ENCODE data around the gene SENP5.
"Not testable (repeated sequence)": the region's sequence is repeated elsewhere in the genome, so short reads cannot be mapped to it uniquely, and the experiment has no call there.

Gene SENP5

GRCh38 chr3:196942915-196943277 is 75.2 kb downstream of the SENP5 start:
- no peak for DNase-seq

- DNase-seq, result not testable (repeated sequence)
Measured at GRCh38 chr3:196944037-196944790, 76.5 kb downstream of the SENP5 start.

DNA sequence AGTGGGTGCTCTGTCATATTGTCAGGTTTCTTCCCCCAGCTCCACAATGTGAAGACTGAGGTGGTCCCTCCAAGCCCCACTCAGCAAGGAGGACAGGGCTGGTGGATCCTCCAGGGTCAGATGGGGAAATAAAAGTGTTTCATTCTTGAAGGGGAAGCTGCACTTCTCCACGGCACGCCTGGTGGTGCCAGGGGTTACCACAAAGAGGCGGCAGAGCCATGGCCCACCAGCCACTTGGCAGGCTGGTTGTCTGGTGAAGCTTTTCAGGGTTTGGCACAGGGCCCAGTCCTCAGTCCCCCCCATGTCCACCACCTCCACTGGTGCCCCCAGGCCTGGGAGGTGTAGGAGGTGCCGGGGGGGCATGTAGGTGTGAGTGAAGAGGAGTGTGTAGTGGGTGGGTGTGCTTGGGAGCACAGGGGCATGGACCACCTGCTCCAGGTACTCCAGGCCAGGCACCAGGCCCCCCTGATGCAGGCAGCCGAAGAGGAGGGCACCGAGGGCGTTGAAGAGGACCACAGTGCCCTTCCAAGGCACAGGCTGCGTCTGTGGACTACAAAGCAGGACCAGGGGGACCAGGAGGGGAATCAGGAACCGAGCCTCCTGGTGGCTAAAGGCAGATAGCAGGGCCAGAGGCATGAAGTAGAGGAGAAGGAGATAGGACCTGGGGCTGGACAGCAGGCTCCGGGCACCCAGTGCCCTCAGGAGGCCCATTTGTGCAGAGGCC is 79.6 kb downstream of the SENP5 start:
- DNase-seq, result no peak

DNA sequence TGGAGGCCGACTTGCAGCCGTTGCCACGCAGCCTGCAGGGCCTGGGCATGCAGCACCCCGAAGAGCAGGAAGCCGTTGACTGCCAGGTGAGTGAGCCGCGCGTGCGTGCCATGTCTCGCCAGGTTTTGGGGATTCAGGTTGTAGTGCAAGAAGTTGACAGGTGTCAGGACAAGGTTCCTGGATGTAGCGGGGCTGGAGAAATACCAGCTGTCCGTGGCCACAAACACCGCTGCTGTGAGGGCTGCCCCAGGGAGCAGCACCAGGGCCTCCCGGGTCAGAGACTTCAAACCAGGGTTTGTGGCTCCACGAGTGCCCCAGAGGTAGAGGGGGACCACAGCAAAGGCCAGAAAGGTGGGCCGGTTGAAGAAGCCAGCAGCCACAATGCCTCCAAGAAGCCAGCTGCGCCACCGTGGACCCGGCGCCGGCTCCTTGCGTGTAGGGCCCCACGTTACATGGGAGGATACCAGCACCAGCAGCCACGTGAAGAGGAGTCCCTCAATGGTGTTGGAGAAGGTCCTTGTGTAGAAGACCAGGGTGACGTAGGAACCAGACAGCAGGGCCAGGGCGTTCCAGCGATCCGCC is 80.2 kb downstream of the SENP5 start:
- no peak for DNase-seq

- DNase-seq, result no peak
Measured at GRCh38 chr3:196948442-196949284, 80.9 kb downstream of the SENP5 start.

GRCh38 chr3:196949285-196949619 is 81.5 kb downstream of the SENP5 start:
- no peak for DNase-seq

- DNase-seq, result no peak
Measured at GRCh38 chr3:196949750-196950149, 82.0 kb downstream of the SENP5 start.

DNA sequence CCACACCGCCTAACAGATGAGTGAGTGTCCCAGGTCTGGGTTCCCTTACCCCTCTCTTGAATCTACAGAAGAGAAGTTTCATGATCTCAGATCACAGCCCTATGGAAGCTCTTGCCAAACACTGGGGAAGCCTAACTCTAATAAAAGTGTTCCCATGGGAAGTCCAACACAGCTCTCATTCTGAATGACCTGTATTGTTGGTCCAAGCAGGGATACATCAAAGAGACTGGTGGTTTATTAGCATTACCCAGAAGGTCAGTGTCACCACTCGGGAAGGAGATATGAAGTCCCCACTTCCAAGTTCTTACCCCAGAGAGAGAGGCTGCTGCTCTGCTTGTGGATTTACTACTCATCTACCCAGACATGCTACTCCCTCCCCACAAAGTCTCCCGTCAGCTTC is 83.7 kb downstream of the SENP5 start:
- no peak for DNase-seq

GRCh38 chr3:196954832-196955231 is 87.1 kb downstream of the SENP5 start:
- no peak for DNase-seq

GRCh38 chr3:196962108-196962929 is 94.6 kb downstream of the SENP5 start:
- no peak for DNase-seq

GRCh38 chr3:196962930-196963630 is 95.4 kb downstream of the SENP5 start:
- DNase-seq, result no peak

GRCh38 chr3:196963631-196963953 is 95.9 kb downstream of the SENP5 start:
- no peak for DNase-seq

DNA sequence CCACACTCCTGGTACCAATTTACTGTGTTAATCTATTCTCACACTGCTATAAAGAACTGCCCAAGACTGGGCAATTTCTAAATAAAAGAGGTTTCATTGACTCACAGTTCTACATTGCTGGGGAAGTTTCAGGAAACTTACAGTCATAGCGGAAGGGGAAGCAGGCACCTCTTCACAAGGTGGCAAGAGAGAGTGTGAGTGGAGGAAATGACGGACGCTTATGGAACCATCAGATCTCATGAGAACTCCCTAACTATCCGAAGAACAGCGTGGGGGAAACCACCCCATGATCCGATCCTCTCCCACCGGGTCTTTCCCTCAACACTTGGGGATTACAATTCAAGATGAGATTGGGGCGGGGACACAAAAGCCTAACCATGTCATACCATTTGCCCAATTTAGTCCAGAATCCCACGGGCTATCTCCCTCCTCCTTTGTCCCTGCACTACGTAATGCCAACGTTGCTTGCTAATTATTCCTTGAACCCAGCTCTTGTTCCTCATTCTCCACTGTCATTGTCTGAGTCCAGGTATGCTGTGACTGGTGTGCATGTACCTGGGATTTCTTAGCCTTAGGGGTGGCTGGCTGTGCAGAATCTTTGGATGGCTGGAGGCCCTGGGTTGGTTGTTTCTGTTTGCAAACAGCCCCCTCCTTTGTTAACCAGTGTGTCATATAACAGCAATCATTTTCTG is 97.5 kb downstream of the SENP5 start:
- no peak for DNase-seq

DNA sequence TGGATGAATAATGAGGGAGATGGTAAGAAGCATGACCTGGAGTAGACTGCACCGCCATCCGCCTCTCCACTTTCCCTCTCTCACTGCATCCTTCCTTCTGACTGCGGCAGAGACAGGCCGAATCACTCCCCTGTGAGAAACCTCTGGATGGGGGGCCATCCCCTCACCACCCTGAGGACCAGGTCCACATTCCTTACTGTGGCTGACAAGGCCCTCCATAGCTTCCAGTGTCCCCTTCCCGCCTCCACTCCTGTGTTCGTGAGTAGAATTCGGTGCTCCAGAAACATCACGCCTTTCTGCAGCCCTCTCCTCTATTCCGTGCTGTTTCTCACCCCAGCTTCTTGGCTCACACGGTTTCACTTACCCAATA is 98.1 kb downstream of the SENP5 start:
- DNase-seq, result no peak

DNA sequence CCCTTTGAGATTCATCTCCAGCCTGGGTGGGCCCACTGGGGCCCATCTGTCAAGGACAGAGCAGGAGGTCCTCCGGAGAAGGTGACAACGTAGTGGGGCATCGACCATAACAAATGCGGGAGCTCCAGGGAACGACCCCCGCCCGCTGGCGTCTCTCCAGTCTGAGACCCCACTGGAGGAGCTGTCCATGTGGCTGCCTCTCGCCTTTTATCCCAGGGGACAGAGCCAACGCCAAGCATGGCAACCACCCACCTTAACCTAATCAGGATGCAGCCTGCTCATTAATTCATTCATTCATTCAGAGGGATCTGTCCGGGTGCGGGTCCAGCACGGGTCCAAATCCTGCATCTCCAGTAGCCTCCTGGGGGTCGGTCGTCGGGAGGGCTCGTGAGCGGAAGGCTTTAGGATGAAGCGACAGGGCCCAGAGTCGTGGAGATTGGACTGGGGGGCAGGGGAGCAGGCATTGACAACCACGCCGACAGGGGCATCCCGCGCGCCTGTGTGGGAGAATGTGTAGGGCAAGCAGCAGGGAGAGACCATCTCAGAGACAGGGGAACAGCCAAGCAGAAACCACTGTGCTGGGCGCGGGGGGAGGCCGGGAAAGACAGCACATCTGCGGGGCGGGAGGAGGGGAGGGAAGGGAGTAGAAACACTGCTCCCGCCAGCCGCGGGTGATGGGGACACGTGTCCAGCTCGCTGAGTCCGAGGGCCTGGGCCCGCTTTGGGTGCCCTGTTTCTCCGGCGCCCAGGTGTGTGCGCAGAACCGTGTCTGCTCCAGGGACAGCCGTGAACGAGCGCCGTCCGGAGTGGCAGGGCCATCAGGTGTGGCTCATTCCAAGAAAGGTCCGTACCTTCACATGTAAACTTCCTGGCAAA is 99.0 kb downstream of the SENP5 start:
- no peak for DNase-seq

DNA sequence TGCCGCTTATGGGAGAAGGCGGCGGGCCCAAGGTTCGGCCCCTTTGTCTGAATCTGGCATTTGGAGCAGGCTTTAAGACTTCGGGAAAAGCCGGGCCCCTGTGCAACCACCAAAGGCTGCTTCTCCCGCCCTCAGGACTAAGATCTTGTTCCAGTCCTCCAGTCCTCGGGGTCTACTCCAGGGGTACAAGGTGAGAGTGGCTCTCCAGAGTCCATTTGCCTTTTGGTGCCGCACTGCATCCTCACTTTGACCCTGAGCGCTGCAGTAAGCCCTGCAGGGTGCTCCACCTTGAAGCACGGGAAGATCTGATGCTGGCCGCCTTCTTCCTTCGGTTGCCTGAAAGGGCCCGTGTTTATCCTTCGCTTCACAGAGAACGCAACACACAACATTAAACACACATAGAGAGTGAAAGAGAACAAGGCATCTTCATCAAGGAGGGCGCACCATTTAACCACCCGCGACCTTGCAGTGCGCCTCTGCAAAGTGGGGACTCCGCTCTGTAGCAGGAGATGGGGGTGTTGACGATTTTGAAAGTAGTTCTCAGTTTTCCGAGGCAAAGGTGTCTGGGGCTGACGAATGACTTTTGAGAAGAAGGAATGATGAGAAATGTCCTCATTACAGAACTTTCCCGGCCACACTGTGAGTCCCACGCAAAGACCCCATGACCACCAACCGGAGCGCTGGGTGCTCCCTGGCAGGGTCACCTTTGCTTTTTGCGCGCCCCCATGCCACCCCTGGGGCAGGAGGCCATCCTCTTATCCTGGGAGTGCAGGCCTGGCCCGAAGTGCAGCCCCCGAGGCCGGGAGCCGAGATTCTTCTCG is 99.9 kb downstream of the SENP5 start:
- DNase-seq, result no peak

GRCh38 chr3:196968233-196969133 is 100.8 kb downstream of the SENP5 start, which contains the start of gene PIGZ:
Gene PIGZ (minus strand): TSS chr3:196968833. CDS start chr3:196952031, 16,802 bp downstream.
- no peak for DNase-seq

DNA sequence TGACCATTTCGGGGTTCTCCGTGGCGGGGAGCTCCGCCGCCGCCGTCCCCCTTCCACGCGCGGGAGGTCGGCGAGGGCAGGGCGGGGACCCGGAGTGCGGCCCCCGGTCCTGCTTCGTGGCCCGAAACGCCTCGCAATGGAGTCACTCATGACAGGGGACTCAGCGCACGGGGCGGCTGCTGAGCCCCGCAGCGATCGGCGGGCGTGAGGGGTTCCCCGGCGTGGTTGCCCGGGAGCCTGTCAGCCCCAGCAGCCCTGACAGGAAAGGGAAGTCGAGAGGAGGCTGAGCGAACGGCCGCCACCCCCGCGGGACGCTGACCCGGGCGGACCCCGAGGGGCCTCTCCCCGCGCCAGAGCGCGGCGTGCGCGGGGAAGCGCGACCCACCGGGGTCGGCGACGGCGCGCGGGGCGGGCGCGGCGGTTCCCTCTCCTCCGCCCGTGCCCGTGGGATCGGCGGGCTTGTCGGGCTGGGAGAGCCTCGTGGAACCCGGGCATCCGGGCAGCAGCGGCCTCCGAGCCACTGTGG is 101.5 kb downstream of the SENP5 start:
- DNase-seq, result peak; percentile 14
